ENCODE data around the gene NUDT4B.
"Not testable (repeated sequence)": the region's sequence is repeated elsewhere in the genome, so short reads cannot be mapped to it uniquely, and the experiment has no call there.

Gene NUDT4B

DNA sequence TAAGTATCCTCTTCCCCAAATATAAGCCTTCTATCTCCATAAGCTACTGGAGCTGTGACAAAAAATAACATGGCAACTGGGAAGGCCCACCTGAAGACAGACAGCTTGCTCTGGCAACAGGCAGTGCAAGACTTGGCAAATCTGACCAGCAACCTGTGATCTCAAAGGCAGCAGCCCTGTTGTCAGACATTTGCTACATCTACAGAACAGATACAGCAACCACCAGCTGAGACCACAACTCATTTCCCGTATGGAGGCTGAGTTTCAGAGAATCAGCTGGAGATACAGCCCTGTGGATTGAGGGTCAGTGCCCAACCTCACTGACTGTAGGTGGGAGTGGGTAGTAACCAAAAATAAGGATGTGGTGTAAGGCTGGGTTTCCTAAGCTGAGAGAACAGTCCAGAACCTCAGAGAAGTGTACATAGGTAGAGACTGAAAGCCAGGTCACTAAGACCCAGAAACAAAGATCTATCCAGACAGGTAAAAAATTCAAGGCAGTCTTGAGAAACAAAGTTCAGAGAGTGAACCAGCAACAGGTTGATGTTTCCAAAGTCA, 31.5 kb upstream of the NUDT4B start:
- H3K4me3 ChIP-seq (ENCODE audit: insufficient read depth, low read depth, low read length); H3K27ac ChIP-seq (ENCODE audit: insufficient read depth, low read depth, low read length, poor library complexity, severe bottlenecking); H3K4me1 ChIP-seq (ENCODE audit: control insufficient read depth, insufficient read depth, low read length); H3K27me3 ChIP-seq (ENCODE audit: control insufficient read depth, insufficient read depth, low read length, poor library complexity, severe bottlenecking); H3K36me3 ChIP-seq (ENCODE audit: control insufficient read depth, insufficient read depth, low read length); H3K9me3 ChIP-seq (ENCODE audit: control insufficient read depth, low read length): not testable (repeated sequence)
- WGBS, 2 experiments, result no CpG with 5 or more reads among the region's 1 CpG

- H3K27ac ChIP-seq (ENCODE audit: insufficient read depth, low read depth, low read length, poor library complexity, severe bottlenecking); H3K36me3 ChIP-seq (ENCODE audit: control insufficient read depth, insufficient read depth, low read length); H3K4me1 ChIP-seq (ENCODE audit: control insufficient read depth, insufficient read depth, low read length); H3K4me3 ChIP-seq (ENCODE audit: insufficient read depth, low read depth, low read length); H3K27me3 ChIP-seq (ENCODE audit: control insufficient read depth, insufficient read depth, low read length, poor library complexity, severe bottlenecking); H3K9me3 ChIP-seq (ENCODE audit: control insufficient read depth, low read length): not testable (repeated sequence)
- no CpG with 5 or more reads among the region's 9 CpGs for WGBS, 2 experiments
Measured at GRCh38 chr1:148720918-148721317, 27.7 kb upstream of the NUDT4B start.

GRCh38 chr1:148722758-148723157, 25.8 kb upstream of the NUDT4B start:
- not testable (repeated sequence) for H3K27me3 ChIP-seq (ENCODE audit: control insufficient read depth, insufficient read depth, low read length, poor library complexity, severe bottlenecking); H3K4me3 ChIP-seq (ENCODE audit: insufficient read depth, low read depth, low read length); H3K27ac ChIP-seq (ENCODE audit: insufficient read depth, low read depth, low read length, poor library complexity, severe bottlenecking); H3K9me3 ChIP-seq (ENCODE audit: control insufficient read depth, low read length); H3K4me1 ChIP-seq (ENCODE audit: control insufficient read depth, insufficient read depth, low read length); H3K36me3 ChIP-seq (ENCODE audit: control insufficient read depth, insufficient read depth, low read length)
- no CpG with 5 or more reads among the region's 2 CpGs for WGBS, 2 experiments

DNA sequence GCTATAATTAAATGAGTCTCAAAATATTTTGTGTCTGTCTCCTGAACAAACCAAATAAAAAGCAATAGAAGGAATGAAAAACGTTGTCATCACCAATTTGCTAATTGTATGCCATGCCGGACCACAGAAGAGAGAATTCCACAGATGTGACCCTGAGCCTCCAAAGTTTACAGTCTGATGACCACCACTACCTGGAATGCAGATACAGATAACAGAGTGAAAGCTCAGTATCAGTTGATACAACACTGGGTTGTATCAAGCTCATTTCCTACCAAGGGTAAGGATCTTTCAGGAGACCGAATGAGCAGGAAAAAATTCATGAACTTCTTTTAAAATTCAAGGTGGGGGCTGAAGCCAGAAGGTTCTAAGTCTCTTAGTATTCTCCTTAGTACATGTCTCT, 25.1 kb upstream of the NUDT4B start:
- not testable (repeated sequence) for H3K27me3 ChIP-seq (ENCODE audit: control insufficient read depth, insufficient read depth, low read length, poor library complexity, severe bottlenecking); H3K27ac ChIP-seq (ENCODE audit: insufficient read depth, low read depth, low read length, poor library complexity, severe bottlenecking); H3K4me1 ChIP-seq (ENCODE audit: control insufficient read depth, insufficient read depth, low read length); H3K36me3 ChIP-seq (ENCODE audit: control insufficient read depth, insufficient read depth, low read length); H3K4me3 ChIP-seq (ENCODE audit: insufficient read depth, low read depth, low read length); H3K9me3 ChIP-seq (ENCODE audit: control insufficient read depth, low read length)
- no CpG with 5 or more reads among the region's 3 CpGs for WGBS, 2 experiments

GRCh38 chr1:148724872-148725271, 23.7 kb upstream of the NUDT4B start:
- no CpG with 5 or more reads among the region's 3 CpGs for WGBS, 2 experiments
- H3K27ac ChIP-seq (ENCODE audit: insufficient read depth, low read depth, low read length, poor library complexity, severe bottlenecking); H3K27me3 ChIP-seq (ENCODE audit: control insufficient read depth, insufficient read depth, low read length, poor library complexity, severe bottlenecking); H3K4me3 ChIP-seq (ENCODE audit: insufficient read depth, low read depth, low read length); H3K36me3 ChIP-seq (ENCODE audit: control insufficient read depth, insufficient read depth, low read length); H3K4me1 ChIP-seq (ENCODE audit: control insufficient read depth, insufficient read depth, low read length); H3K9me3 ChIP-seq (ENCODE audit: control insufficient read depth, low read length): not testable (repeated sequence)

DNA sequence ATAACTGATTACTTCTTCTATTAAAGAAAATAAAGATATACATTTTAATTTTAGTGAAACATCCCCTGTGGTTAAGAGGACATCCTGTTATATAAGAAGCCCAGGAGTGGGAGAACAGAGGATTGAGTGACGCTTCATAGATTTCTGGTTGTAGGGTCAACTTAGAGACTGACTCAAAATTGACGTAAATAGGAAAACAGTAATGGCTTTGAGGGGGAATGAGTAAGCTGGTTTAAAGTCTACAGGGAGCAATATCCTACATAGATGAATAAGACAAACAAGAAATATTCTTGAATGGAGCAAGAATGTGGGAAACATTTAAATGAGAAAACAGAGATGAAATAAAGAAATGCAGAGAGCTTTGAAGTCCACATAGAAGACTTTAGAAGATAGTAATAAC, 20.7 kb upstream of the NUDT4B start:
- H3K36me3 ChIP-seq (ENCODE audit: control insufficient read depth, insufficient read depth, low read length); H3K27me3 ChIP-seq (ENCODE audit: control insufficient read depth, insufficient read depth, low read length, poor library complexity, severe bottlenecking); H3K4me1 ChIP-seq (ENCODE audit: control insufficient read depth, insufficient read depth, low read length); H3K4me3 ChIP-seq (ENCODE audit: insufficient read depth, low read depth, low read length); H3K9me3 ChIP-seq (ENCODE audit: control insufficient read depth, low read length); H3K27ac ChIP-seq (ENCODE audit: insufficient read depth, low read depth, low read length, poor library complexity, severe bottlenecking): not testable (repeated sequence)
- WGBS, 2 experiments, result no CpG with 5 or more reads among the region's 2 CpGs

- not testable (repeated sequence) for H3K36me3 ChIP-seq (ENCODE audit: control insufficient read depth, insufficient read depth, low read length); H3K27ac ChIP-seq (ENCODE audit: insufficient read depth, low read depth, low read length, poor library complexity, severe bottlenecking); H3K4me3 ChIP-seq (ENCODE audit: insufficient read depth, low read depth, low read length); H3K9me3 ChIP-seq (ENCODE audit: control insufficient read depth, low read length); H3K27me3 ChIP-seq (ENCODE audit: control insufficient read depth, insufficient read depth, low read length, poor library complexity, severe bottlenecking); H3K4me1 ChIP-seq (ENCODE audit: control insufficient read depth, insufficient read depth, low read length)
- WGBS, 2 experiments, result no CpG with 5 or more reads among the region's 3 CpGs
Measured at GRCh38 chr1:148729128-148729527, 19.4 kb upstream of the NUDT4B start.

DNA sequence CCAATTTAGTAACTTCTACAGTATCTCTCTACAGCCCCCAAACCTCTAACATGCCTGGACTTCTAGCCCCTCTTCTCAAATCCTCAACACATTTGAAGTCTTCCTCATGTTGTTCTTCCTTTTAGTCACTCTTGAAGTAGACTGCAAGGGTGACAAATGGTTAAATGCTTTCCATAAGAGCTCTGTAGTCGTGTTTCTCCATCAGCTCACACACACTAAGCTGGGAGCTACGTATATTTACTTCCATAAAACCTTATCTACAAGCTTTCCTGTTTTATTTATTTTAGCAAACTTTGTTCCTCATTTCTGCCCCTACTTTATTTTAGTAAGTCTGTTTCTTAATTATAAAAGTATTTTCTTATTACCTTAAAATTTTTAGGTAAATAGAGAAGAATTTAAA, 19.0 kb upstream of the NUDT4B start:
- not testable (repeated sequence) for H3K4me1 ChIP-seq (ENCODE audit: control insufficient read depth, insufficient read depth, low read length); H3K27ac ChIP-seq (ENCODE audit: insufficient read depth, low read depth, low read length, poor library complexity, severe bottlenecking); H3K27me3 ChIP-seq (ENCODE audit: control insufficient read depth, insufficient read depth, low read length, poor library complexity, severe bottlenecking); H3K36me3 ChIP-seq (ENCODE audit: control insufficient read depth, insufficient read depth, low read length); H3K9me3 ChIP-seq (ENCODE audit: control insufficient read depth, low read length); H3K4me3 ChIP-seq (ENCODE audit: insufficient read depth, low read depth, low read length)
- no CpG with 5 or more reads among the region's 2 CpGs for WGBS, 2 experiments

GRCh38 chr1:148732277-148732676, 16.3 kb upstream of the NUDT4B start:
- not testable (repeated sequence) for H3K27me3 ChIP-seq (ENCODE audit: control insufficient read depth, insufficient read depth, low read length, poor library complexity, severe bottlenecking); H3K4me1 ChIP-seq (ENCODE audit: control insufficient read depth, insufficient read depth, low read length); H3K9me3 ChIP-seq (ENCODE audit: control insufficient read depth, low read length); H3K36me3 ChIP-seq (ENCODE audit: control insufficient read depth, insufficient read depth, low read length); H3K4me3 ChIP-seq (ENCODE audit: insufficient read depth, low read depth, low read length); H3K27ac ChIP-seq (ENCODE audit: insufficient read depth, low read depth, low read length, poor library complexity, severe bottlenecking)
- WGBS, 2 experiments, result no CpG with 5 or more reads among the region's 4 CpGs

GRCh38 chr1:148733585-148734310, 14.8 kb upstream of the NUDT4B start:
- H3K9me3 ChIP-seq (ENCODE audit: control insufficient read depth, low read length); H3K36me3 ChIP-seq (ENCODE audit: control insufficient read depth, insufficient read depth, low read length); H3K4me1 ChIP-seq (ENCODE audit: control insufficient read depth, insufficient read depth, low read length); H3K4me3 ChIP-seq (ENCODE audit: insufficient read depth, low read depth, low read length); H3K27me3 ChIP-seq (ENCODE audit: control insufficient read depth, insufficient read depth, low read length, poor library complexity, severe bottlenecking); H3K27ac ChIP-seq (ENCODE audit: insufficient read depth, low read depth, low read length, poor library complexity, severe bottlenecking): not testable (repeated sequence)
- no CpG with 5 or more reads among the region's 5 CpGs for WGBS, 2 experiments

- not testable (repeated sequence) for H3K36me3 ChIP-seq (ENCODE audit: control insufficient read depth, insufficient read depth, low read length); H3K4me1 ChIP-seq (ENCODE audit: control insufficient read depth, insufficient read depth, low read length); H3K27me3 ChIP-seq (ENCODE audit: control insufficient read depth, insufficient read depth, low read length, poor library complexity, severe bottlenecking); H3K4me3 ChIP-seq (ENCODE audit: insufficient read depth, low read depth, low read length); H3K27ac ChIP-seq (ENCODE audit: insufficient read depth, low read depth, low read length, poor library complexity, severe bottlenecking); H3K9me3 ChIP-seq (ENCODE audit: control insufficient read depth, low read length)
- no CpG with 5 or more reads among the region's 3 CpGs for WGBS, 2 experiments
Measured at GRCh38 chr1:148734311-148734662, 14.3 kb upstream of the NUDT4B start.
